ENCODE measurements around the gene HSPA9.

DNA sequence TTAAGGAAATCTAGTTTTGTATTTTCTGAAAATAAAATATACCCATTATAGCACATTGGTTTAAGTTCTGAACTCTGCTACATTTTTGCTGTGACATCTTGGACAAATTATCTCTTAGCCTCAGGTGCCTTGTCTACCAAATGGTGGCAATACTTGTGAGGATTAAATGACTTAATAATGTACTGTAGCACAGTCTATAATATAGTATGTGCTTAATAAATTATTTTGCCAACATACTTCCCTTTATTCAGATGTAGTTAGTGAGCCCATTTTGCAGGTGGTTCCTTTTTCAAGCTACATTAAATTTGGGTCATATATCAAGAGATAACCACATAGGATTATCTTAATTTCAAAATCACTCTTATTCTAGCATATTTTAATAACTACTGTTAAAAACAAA lies 35.4 kb downstream of the HSPA9 start:
- no peak for TF ChIP-seq CREB1 (IDR thresholded peaks at IDR 0.05; ENCODE audit: low read depth)
- no peak for TF ChIP-seq RAD21 (IDR thresholded peaks at IDR 0.05; ENCODE audit: low read depth)
- TF ChIP-seq EP300 (IDR thresholded peaks at IDR 0.05; ENCODE audit: borderline replicate concordance), result no peak
- no peak for TF ChIP-seq TCF12 (IDR thresholded peaks at IDR 0.05; ENCODE audit: low read depth)
- no peak for TF ChIP-seq EGR1 (IDR thresholded peaks at IDR 0.05)
- TF ChIP-seq YY1 (IDR thresholded peaks at IDR 0.05; ENCODE audit: low read depth), result no peak
- TF ChIP-seq ZBTB7A (IDR thresholded peaks at IDR 0.05; ENCODE audit: low read depth), result no peak
- TF ChIP-seq, protein P1, sequence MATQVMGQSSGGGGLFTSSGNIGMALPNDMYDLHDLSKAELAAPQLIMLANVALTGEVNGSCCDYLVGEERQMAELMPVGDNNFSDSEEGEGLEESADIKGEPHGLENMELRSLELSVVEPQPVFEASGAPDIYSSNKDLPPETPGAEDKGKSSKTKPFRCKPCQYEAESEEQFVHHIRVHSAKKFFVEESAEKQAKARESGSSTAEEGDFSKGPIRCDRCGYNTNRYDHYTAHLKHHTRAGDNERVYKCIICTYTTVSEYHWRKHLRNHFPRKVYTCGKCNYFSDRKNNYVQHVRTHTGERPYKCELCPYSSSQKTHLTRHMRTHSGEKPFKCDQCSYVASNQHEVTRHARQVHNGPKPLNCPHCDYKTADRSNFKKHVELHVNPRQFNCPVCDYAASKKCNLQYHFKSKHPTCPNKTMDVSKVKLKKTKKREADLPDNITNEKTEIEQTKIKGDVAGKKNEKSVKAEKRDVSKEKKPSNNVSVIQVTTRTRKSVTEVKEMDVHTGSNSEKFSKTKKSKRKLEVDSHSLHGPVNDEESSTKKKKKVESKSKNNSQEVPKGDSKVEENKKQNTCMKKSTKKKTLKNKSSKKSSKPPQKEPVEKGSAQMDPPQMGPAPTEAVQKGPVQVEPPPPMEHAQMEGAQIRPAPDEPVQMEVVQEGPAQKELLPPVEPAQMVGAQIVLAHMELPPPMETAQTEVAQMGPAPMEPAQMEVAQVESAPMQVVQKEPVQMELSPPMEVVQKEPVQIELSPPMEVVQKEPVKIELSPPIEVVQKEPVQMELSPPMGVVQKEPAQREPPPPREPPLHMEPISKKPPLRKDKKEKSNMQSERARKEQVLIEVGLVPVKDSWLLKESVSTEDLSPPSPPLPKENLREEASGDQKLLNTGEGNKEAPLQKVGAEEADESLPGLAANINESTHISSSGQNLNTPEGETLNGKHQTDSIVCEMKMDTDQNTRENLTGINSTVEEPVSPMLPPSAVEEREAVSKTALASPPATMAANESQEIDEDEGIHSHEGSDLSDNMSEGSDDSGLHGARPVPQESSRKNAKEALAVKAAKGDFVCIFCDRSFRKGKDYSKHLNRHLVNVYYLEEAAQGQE (IDR thresholded peaks at IDR 0.05; ENCODE audit: low read depth), result no peak

Measured in Ishikawa (cell line).